NCI-H748 treated with DMSO at 0.1 percent for 48 hours (cell line): ENCODE results near the gene CMSS1.
A peak's percentile ranks its signal among the peaks of the same experiment; 100 is the strongest.

Source experiments
- DNase-seq: peaks from one replicate; lab custom pipeline; 2025; lab: John Stamatoyannopoulos, UW

Gene CMSS1

DNA sequence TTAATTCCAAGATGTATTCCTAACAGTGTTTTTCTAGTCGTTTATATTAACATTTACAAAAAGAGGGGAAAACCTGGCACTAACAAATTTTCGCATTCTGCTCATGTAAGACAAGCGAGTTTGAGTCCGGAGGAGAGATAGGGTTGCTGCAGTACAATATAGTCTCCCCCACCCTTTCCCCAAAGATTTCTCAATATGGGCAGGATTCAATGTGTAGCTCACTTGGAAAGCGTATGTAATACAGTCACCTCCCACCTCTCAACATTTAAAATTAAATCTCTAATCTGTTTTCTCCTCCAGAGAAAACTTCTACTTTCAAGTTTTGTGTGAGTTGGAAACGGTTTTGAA lies 57.9 kb downstream of the CMSS1 start:
- DNase-seq, result no peak

DNA sequence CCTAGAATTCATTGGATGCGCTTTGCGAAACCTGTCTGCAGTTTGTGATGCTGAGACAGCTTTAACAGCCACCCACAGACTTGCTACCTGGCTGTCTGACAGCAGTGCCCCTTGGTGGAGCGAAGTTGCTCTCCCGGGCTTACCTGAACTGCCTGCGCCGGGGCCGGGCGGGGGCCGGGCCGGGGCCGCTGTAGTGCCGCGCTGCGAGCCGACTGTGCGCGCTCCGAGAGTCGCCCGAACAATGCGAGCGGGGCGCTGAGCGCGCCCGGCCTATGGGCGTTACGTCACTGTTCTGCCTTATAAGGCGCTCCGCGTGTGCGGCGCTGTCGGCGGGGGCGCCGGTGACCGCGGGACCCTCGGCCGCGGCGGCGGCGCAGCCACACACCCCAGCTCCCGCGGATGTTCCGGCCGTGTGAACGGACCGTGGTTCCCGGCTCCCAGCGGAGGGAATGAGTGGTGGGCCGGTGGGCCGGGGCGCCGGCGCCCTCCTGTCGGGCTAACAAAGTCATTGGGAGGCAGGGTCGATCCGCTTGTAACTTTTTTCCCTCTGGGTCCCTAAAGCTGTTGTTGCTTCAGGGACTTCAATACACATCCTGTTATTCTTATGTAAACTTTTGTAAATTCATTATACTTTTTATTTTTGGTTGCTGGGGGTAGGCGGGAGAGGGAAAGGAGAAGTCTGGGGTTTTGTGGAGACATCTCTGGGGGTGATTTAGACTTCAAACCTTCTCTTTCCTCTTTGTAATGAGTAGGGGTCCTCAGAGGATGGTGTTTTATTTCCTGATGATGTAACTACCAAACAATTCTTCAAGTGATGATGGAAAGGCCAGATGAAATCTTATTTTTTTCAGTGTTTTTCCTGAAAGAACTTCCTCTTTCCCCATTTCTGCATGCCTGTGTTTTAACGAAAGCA lies 58.5 kb downstream of the CMSS1 start:
- DNase-seq, result peak; percentile 42

GRCh38 chr3:99877031-99877579 lies 59.4 kb downstream of the CMSS1 start:
- DNase-seq, result no peak

GRCh38 chr3:99878005-99878404 lies 60.3 kb downstream of the CMSS1 start:
- no peak for DNase-seq

GRCh38 chr3:99879275-99879674 lies 61.6 kb downstream of the CMSS1 start:
- no peak for DNase-seq

- no peak for DNase-seq
Measured at GRCh38 chr3:99881121-99881524, 63.5 kb downstream of the CMSS1 start.

DNA sequence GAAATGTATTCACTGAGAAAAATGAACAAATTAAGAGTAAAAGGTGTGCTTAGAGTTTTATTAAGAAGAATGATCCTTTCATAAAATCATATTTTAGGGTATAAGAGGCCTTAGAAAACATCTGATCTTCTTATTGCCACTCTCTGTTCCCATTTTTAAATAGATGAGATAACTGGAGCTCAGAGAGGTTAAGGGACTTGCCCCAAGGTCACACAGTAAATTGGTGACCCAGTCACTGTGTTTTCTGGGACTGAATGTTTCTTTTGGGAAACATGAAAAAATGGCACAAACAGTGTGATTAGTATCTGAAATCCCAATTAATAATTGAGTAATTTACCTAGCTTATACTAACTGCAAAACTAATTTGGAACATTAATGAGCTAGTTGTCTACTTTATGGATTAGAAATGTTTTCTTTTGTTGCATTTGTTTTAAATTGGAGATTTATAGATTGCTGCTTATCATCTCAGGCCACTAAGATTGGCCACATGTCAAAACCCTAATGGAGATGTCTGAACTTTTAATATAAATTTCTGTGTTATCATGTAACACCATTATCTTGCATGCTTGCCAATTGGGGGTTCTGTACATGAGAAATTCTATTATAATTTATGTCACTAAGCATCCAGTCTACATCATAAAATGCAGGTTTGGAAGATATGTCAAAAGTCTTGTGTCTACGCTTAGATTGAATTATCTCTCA lies 64.9 kb downstream of the CMSS1 start:
- DNase-seq, result no peak

GRCh38 chr3:99883138-99883461 lies 65.4 kb downstream of the CMSS1 start:
- DNase-seq, result no peak

DNA sequence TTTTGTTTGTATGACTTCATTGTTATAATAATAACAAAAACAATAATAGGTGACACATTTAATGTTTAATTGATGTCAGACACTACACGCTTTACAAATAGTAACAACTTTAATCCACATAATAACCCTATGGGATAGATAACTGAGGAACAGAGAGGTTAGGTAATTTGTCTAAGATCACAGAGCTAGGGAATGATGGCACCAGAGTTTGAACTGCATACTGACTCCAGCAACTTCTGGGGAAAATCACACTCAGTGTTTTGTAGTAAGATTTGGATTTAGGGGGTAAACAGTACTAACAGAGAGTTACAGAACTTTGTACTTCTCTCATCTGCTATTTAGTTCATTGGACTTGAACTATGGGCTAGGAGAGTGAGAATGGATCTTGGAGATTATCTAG lies 66.0 kb downstream of the CMSS1 start:
- no peak for DNase-seq

GRCh38 chr3:99884484-99884883 lies 66.8 kb downstream of the CMSS1 start:
- DNase-seq, result no peak

DNA sequence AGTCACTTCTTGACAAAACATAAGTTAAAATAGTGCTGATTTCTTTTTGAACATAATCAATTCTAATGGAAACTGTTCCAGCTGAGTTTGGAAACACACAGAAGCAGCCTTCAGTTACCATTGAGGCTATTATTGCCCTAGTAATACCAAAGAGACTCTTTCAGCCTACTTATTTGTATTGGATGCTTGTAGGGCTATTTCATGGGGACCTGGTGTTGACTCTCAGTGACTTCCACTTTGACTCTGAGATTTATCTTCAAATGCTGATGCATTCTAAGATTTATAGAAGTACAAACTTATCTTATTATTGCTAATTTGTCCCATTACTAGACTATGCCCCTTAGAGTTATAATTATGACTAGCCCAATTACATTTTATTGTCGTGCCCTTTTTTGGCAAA lies 67.4 kb downstream of the CMSS1 start:
- no peak for DNase-seq

- DNase-seq, result no peak
Measured at GRCh38 chr3:99885851-99886250, 68.2 kb downstream of the CMSS1 start.

- no peak for DNase-seq
Measured at GRCh38 chr3:99891610-99892285, 74.1 kb downstream of the CMSS1 start.

GRCh38 chr3:99892332-99892731 lies 74.7 kb downstream of the CMSS1 start:
- no peak for DNase-seq

- DNase-seq, result no peak
Measured at GRCh38 chr3:99895131-99895696, 77.6 kb downstream of the CMSS1 start.

DNA sequence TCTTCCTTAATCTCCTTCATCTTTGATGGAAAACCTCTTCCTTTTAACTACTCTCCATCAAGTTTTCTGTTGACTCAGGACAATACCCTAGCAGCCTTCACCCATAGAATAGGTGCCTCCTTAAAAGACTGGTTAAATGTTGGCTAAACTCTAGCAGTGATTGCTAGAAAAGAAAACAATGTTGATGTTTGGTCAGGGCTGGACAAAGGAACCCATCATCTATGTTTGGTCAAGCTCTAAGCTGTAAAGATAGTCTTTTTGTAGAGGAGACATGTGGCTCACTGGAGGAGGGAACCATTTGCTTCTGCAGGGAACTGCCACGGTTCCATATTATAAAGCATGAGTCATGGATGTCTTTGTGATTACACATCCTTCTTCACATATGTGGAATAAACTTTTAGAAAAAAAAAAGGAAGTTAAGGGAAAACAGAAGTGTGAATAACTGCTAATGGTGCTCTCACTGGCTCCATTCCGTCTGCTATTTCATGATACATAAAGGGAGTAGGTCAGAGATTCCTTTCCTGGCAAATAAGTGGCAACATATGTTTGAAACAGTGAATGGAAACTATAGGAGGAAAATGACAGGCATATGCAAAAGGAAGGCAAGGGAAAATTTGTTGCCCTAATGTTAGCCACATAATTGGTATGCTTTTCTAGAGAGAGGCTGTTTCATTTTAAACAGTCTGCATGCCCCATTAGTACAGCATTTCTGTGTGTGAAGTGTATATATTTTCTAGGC lies 78.2 kb downstream of the CMSS1 start:
- peak; percentile 44 for DNase-seq

- peak; percentile 59 for DNase-seq
Measured at GRCh38 chr3:99896482-99896881, 78.8 kb downstream of the CMSS1 start.

DNA sequence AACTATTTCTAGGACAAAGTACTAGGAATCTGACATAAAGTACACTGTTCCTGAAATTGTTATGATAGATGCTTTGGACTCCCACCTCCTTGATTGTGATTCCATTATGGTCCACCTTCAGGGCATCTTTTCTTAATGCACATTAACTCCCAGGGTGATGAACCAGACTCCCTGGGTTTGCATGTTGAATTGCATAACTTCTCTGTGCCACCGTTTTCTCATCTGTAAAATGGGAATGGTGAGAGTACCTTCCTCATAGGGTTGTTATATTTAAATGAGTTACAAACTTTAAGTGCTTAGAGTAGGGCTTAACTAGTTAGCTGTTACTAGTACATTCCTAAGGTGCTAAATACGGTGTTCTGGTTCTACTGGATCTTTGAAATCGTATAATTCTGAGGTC lies 81.9 kb downstream of the CMSS1 start:
- DNase-seq, result no peak

DNA sequence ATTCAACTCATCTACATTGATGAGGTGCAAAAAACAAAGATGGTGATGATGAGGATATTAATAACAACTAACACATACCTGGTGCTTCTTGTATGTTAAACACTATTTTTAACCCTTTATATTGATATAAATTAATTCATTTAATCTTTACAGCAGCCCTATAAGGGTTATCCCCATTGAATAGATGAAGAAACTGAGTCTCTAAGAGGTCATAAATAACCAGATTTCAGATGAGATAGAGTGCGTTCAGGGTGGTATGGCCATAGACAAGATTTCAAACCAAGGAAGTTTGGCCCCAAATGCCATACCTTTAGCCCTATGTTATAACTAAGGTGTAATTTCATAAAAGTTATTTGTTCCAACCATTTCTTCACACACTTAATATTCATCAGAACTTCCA lies 82.6 kb downstream of the CMSS1 start:
- DNase-seq, result no peak

DNA sequence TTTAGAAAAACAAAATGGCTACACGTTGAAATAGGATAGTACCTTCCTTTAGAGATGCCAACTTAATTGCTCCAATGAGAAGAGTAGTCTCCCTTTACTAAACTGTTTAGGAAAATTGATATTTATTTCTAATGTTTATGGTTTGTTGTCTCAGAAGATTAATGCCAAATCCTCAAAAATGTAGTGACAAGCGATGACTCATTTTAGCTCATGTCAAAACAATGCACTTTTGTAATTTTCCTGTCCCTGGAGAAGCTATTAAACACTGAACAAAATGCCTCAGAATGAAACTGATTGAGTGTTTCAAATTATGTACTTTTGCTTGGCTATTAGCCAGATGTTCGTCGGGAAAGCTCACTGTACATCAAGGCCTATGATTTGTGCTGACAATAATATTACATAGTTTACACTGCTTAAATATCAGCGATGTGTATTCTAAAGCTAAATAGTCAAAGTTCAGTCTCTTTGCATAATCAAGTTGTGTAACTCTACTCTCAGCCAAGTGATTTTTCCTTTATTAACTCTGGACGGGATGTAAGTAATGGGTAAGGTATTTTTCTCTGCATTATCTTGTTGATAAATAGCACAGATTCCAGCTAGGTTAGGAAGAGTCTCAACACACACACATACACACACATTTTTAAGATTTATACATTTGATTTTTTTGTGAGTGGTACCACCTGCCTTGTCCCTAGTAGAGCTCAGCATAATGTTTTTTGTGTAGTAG lies 83.7 kb downstream of the CMSS1 start:
- peak; percentile 43 for DNase-seq

DNA sequence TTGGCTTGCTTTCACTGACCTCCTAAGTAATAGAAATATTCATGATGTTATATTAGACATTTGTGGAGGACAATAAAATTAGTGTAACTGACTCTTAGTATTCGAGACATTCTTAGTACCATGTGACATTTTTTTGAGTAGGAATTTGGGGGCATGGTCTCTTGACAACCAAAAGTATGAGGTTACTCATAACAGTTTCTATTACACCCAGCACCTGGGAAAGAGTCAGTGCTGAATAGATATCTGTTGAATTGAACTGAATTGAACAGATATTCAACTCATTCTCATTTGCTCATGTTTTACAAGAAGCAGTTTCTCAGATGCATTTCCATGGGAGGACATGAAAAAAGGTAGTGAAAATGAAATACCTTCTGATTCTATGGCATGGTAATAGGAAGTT lies 84.4 kb downstream of the CMSS1 start:
- DNase-seq, result no peak
